GM21515 (cell line): ENCODE results near the gene SSH2.

Experiments used
- ATAC-seq: cut with Tn5 transposase; IDR thresholded peaks from one replicate; pipeline ENCODE4 v1.9.1; 2021; ENCODE audit not compliant: unreplicated experiment

Gene SSH2

GRCh38 chr17:29640981-29641642 lies 288.9 kb downstream of the SSH2 start:
- no peak for ATAC-seq

DNA sequence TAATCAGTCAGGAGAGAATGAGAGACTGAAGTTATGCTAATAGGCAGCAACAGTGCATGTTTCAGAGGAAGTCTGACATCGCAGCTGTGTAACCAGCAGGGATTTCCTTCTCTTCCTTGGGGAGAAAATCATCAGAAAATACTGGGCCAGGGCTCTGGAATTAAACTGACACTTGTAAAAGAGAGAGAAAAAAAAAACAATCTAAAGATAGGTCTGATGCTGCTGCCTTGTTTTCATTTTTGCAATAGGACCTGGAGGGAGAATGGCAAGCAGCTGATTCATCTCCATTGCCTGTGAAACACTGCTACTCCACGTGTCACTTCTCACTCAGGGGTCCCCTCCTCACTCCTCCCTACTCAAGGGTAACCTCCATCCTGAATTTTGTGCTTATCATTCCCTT lies 289.6 kb downstream of the SSH2 start:
- no peak for ATAC-seq

DNA sequence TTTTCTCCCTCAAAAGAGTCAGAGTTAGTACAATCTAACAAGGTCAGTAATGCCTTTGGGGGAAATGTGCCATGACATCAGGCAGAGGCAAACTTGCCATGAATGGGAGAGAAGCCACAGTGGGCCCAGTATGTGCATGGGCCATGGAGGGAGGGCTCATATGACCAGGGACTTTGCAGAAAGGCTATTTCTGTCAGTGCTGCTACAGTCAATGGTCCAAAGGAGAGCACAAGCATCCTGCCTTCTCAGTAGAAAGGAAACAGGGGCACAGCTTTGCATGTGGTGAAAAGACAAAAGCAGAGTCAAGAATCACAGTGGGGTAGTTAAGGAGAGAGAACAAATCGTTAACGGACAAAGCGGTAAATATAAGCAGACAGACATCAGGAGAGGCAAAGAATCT lies 296.1 kb downstream of the SSH2 start:
- no peak for ATAC-seq

DNA sequence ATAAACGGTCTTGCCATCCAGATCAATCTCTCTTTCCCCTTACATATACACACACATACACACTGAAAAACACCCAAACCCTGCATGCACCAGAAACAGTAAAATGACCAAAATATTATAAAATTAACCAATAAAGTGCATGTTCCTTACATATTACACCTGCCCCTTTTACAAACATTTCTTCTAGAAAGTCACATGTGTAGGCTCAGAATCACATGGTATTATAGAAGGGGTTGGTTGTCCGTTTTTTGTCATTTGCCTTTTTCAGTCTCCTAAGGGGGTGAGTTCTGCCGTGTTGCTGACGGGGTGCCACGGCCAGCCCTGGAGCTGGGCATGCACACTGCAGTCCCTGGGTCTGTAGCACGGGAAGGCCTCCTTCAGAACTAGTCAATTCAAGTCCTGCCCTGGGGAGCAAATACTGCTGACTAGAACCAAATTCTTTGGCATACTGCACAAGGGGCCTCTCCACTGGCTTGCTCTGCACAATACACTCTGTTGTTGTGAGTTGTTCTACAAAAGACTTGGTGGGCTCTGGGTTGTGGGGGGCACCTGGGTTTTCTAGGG lies 299.3 kb downstream of the SSH2 start:
- ATAC-seq = no peak

DNA sequence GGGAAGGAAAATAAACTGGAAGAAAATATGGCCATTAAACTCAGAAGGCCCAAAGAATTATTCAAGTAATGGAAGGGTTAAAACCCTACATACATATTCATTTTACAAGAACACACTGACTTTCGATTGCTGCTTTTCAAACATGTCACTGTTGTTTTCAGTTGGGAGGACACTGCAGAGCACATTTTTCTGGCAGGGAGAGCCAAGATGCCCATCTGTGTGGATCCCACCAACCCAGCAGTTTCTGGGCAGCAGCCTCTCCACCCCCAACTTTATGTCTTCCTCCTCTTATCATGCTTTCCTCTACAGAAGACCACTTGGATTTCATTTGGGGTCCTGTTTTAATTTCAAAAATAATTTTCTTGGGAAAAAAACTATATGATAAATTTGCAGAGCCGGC lies 300.2 kb downstream of the SSH2 start:
- ATAC-seq = no peak

DNA sequence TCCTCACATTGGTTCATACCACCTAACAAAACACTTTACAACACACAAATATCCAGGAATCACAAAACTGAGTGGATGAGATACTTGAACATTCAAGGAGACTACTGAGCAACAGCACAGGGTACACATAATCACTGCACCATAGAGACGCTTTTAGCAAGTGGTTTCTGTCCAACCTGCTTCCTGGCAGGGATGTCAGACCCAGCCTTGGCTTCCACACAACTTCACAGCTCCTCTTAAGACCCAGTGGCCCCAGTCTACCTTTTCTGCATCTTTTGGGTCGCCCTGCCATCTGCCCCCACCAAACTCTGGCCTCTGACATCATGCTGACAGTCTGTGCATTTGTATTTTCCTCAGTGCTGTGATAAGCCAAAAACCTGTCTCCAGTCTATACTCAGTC lies 301.4 kb downstream of the SSH2 start:
- no peak for ATAC-seq

GRCh38 chr17:29627951-29628350 lies 302.1 kb downstream of the SSH2 start:
- ATAC-seq = no peak

DNA sequence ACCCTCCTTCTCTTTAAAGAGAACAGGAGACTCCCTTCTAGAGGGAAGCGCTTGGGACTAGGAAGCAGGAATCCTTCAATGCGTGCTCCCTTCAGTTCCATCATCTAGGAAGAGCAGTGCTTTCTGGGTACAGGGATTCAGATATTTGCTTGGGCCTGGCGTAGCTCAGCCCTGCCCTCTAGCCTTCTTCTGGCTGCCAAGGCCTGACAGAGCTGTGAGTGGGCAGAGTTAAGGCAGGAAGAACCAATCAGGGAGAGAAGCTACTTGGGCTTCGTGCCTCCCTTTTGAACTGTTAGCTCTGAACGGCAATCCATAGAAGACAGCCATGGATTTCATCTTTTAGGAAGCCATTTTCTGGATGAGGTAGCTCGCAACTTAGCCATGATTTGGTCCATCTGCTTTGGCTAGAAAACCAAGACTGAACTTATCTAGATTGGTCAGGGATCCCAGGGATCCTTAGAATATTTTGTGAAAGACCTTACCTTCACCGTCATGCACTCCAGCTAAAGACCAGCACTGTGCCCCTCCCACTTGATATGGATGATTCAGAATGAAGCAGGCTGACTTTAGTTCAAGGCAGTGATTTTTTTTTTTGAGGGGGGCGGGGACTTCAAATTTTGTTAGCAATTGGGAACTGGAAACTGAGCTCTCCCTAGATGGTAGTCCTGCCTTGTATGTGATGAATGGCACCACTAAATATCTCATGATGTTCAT lies 304.8 kb downstream of the SSH2 start:
- ATAC-seq = no peak

GRCh38 chr17:29624586-29624985 lies 305.4 kb downstream of the SSH2 start:
- no peak for ATAC-seq

DNA sequence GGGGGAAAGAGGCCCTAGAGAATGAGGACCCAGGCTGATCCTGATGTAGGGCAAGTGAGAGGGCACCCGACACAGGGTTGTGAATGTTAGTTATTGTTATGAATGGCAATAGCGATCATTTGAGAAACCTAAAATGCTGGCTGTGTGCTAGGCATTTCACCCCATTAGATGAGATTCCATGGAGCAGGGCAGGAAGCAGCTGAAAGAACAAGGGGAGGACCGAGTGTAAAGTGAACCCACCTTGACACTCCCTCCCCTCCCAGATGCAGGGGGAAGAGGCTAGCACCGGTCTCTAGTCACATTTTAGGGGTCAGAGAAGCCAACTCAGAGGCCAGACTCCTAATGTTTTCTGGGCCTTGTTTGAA lies 306.8 kb downstream of the SSH2 start:
- no peak for ATAC-seq

DNA sequence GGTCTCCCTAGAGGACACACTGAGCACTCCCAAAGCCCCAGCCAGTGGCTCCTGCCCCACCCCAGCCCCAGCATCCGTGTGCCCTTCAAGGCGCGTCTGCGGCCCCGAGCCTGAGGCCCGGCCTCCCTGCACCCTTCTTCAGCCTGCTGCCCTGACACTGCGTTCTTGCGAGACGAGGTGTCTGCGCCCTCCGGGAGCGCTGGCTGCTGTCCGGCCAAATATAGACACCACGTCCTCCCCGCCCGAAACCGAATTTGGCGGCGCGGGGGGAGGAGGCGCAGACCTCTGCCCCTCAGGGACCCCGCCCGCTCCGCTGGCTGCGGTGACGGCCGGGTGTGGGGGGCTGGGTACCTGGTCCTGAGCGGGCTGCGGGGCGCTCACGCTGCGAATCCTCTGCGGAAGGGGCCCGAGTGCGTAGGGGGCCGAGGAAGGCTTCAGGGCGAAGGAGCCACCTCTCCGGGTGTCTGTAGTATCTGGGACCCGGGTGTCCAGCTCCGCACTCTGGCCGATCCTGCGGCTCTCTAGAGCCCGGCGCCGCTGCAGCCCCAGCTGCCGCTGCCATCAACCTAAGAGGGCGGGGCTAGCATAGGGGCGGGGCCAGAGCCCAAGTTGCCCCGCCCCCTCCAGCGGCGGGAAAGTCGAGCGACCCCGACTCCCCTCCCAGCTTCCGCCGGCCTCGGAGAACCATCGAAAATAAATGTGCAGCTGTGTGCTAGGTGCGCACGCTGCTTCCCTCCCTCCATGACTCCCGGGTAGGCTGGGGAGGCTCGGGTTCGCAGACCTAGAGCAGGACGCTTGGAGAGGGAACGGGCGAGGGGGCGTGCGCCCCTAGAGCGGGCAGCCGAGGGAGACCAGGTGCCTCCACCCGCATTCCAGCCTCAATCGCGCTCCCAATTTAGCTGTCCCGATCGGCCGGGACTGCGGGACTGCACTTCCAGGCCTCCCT lies 307.4 kb downstream of the SSH2 start, which contains the start of gene CORO6:
Gene CORO6, minus strand, starts transcription at position 576 of the 946 bp plus-strand sequence. CDS start 1,491 bp downstream, outside the sequence.
- no peak for ATAC-seq

DNA sequence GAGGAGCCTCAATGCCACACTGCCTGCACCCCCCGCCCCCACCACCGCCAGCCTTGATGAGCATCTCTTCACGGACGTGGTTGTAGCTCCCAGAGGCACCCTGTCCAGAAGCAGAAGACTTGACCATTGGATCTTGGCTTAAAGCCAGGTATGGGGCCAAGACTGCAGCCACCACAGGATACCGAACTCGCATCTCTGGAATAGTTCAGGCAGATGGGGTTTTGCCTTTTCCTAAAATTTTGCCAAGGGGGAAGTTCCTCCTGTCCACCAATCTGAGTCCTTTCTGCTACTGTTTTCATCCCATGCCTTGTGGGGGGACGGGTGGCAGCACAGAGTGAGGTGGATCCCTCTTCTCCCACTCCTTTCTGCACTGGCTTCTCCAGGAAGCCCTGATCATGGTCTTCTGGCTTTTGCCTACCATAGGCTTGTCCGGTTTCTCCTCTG lies 308.3 kb downstream of the SSH2 start:
- ATAC-seq = no peak

- no peak for ATAC-seq
Measured at GRCh38 chr17:29620779-29621500, 309.1 kb downstream of the SSH2 start.

- ATAC-seq = no peak
Measured at GRCh38 chr17:29620271-29620670, 309.8 kb downstream of the SSH2 start.

DNA sequence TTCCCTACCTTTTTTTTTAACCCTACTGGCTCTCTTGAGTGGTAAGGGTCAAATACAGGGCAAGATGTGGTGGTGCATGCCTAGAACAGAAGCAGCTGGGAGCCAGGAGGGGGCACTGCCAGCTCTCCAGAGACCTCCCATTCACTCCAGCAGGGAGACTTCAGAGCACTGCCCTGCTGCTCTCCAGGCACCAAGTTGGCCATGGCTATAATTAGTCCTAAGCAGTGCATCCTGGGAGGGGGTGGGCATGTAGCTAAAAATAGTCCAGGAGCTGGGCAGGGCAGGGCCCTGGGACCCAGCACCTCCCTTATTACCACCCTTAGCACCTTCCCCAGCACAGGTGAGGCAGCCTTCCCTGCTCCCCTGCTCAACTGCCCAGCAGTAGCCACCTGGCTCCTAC lies 310.8 kb downstream of the SSH2 start:
- ATAC-seq = no peak

DNA sequence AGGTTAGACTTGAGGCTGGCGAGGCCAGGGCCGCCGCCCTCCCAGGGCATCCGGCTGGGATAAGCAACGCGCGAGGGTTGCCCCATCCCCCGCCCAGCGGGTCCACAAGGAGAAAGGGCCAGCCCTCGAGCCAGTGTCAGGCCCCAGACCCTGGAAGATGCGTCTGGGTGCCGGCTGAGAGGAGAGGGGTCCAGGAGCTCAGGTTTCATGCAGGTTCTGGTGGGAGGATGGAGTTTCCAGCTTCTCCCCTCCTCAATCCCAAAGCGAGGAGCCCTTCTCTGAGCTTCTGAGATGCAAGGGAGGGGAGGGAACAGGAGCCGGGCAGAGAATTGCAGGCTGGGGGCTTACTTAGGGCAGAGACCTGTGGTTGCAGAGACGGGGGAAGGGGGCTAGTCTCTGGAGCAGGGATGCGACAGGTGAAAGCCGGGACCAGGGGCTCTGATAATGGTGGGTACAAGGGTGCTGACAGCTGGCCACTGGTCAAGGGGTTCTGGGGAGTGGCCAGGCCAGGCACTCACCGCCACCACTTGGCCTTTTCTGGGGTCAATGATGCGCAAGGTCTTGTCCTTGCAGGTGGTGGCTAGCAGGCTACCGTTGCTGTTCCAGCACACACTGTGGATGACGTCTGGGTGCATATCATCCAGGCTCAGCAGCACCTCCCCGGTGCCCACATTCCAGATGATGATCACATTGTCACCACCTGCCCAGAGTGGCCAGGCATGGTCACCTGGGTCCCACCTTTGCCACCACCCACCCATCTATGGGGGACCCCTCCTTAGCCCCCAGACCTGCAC lies 311.6 kb downstream of the SSH2 start:
- no peak for ATAC-seq

DNA sequence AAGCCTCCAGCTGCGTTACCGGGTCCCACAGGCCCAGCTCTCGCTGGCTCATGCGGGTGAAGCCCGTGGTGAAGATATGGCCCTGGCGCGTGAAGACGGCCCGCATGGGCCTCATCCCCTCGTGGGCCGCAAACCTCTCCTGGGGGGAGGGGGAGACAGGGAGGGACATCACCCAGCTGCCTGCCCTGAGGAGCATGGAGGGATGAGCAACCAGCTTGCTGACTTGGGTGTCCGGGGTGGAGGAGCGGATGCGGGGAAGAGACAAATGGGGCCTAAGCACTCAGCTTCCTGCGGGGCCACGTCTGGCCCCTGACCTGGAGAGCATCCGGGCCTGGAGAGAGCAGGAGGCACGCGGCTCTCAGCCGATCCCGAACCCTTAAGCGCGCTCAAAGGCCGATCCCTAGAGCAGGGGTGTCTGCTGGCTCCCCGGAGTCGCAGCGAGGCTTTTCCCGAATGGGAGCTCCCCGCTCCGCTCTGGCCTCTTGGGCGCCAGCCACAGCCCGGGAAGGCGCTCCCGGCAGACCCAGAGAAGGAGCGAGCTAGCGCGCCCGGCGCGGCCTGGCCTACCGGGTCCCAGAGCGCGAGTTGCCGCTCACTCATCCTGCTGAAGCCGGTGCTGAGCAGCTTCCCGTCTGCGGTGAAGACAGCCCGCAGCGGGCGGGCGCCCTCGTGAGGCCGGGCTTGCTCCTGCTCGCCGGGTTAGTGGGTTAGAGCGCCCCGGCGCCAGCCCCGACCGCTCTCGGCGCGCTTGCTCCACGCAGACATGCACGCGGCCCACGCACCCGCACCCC lies 312.4 kb downstream of the SSH2 start:
- peak; percentile 4 for ATAC-seq

GRCh38 chr17:29617125-29617480 lies 312.9 kb downstream of the SSH2 start:
- peak; percentile 41 for ATAC-seq
